Measurements from ENCODE around the gene KRTAP12-1. TPM values are rescaled to one million over a fixed set of nuclear protein-coding genes. Genes with fewer than 3 reads are reported as not detected.

KRTAP12-1 gene
- total and polyA plus RNA-seq, 2 experiments from 2014 or later = not detected

- H3K79me2 ChIP-seq = no peaks in the 10 kb centered on the region
- no peaks in the 10 kb centered on the region for H3K36me3 ChIP-seq (replicated peaks; ENCODE audit: insufficient read depth, low read depth)
- no peak for TF ChIP-seq EZH2 (IDR thresholded peaks at IDR 0.05; ENCODE audit: borderline replicate concordance)
- TF ChIP-seq CTCF (IDR thresholded peaks at IDR 0.05; ENCODE audit: poor library complexity) = no peak
- TF ChIP-seq EZH2phosphoT487 (IDR thresholded peaks at IDR 0.05; ENCODE audit: low read depth, severe bottlenecking, unreplicated experiment) = no peak
- H3K4me3 ChIP-seq = no peak overlapping the region
- H3K9me2 ChIP-seq (replicated peaks; ENCODE audit: insufficient read depth) = no peaks in the 10 kb centered on the region
- no peak overlapping the region for H3K27ac ChIP-seq
- no peak overlapping the region for H2AFZ ChIP-seq
- no peak overlapping the region for H3K4me2 ChIP-seq
- no peaks in the 10 kb centered on the region for H3K9me3 ChIP-seq (ENCODE audit: low read depth)
- H3K27me3 ChIP-seq = no peaks in the 10 kb centered on the region
- no peak for DNase-seq (ENCODE audit: low spot score)
- no peaks in the 10 kb centered on the region for H3K4me1 ChIP-seq (ENCODE audit: insufficient read depth)
- no peaks in the 10 kb centered on the region for H4K20me1 ChIP-seq (ENCODE audit: insufficient read depth, poor library complexity, severe bottlenecking)
- 94% methylated on average over 12 of the region's 12 CpGs for WGBS (ENCODE audit: low lambda C conversion rate, missing lambda C conversion rate)
Measured at GRCh38 chr21:44650973-44651675, 30.8 kb downstream of the KRTAP12-1 start.

GRCh38 chr21:44650265-44650972 is 31.5 kb downstream of the KRTAP12-1 start:
- Histone ChIP-seq H3K9me2 (replicated peaks; ENCODE audit: insufficient read depth) (no peaks in the 10 kb centered on the region), H2AFZ (no peak overlapping the region), H3K4me1 (ENCODE audit: insufficient read depth) (no peaks in the 10 kb centered on the region), H3K79me2 (no peaks in the 10 kb centered on the region), H3K9me3 (ENCODE audit: low read depth) (no peaks in the 10 kb centered on the region), H3K4me2 (no peak overlapping the region), H3K27me3 (no peaks in the 10 kb centered on the region), H3K36me3 (replicated peaks; ENCODE audit: insufficient read depth, low read depth) (no peaks in the 10 kb centered on the region), H3K27ac (no peak overlapping the region), H3K4me3 (no peak overlapping the region), H4K20me1 (ENCODE audit: insufficient read depth, poor library complexity, severe bottlenecking) (no peaks in the 10 kb centered on the region)
- TF ChIP-seq EZH2phosphoT487 (IDR thresholded peaks at IDR 0.05; ENCODE audit: low read depth, severe bottlenecking, unreplicated experiment) (no peak), CTCF (IDR thresholded peaks at IDR 0.05; ENCODE audit: poor library complexity) (no peak), EZH2 (IDR thresholded peaks at IDR 0.05; ENCODE audit: borderline replicate concordance) (no peak)
- WGBS (ENCODE audit: low lambda C conversion rate, missing lambda C conversion rate) = 92% methylated on average over 20 of the region's 20 CpGs
- no peak for DNase-seq (ENCODE audit: low spot score)

GRCh38 chr21:44649521-44650100 is 32.4 kb downstream of the KRTAP12-1 start:
- WGBS (ENCODE audit: low lambda C conversion rate, missing lambda C conversion rate) = 91% methylated on average over 18 of the region's 18 CpGs
- Histone ChIP-seq H3K9me3 (ENCODE audit: low read depth) (peaks cover under 1% of the 10 kb centered on the region), H2AFZ (no peak overlapping the region), H4K20me1 (ENCODE audit: insufficient read depth, poor library complexity, severe bottlenecking) (no peaks in the 10 kb centered on the region), H3K36me3 (replicated peaks; ENCODE audit: insufficient read depth, low read depth) (no peaks in the 10 kb centered on the region), H3K9me2 (replicated peaks; ENCODE audit: insufficient read depth) (no peaks in the 10 kb centered on the region), H3K27ac (no peak overlapping the region), H3K79me2 (no peaks in the 10 kb centered on the region), H3K4me2 (no peak overlapping the region), H3K4me3 (no peak overlapping the region), H3K27me3 (no peaks in the 10 kb centered on the region), H3K4me1 (ENCODE audit: insufficient read depth) (no peaks in the 10 kb centered on the region)
- no peak for DNase-seq (ENCODE audit: low spot score)
- TF ChIP-seq CTCF (IDR thresholded peaks at IDR 0.05; ENCODE audit: poor library complexity) (no peak), EZH2phosphoT487 (IDR thresholded peaks at IDR 0.05; ENCODE audit: low read depth, severe bottlenecking, unreplicated experiment) (no peak), EZH2 (IDR thresholded peaks at IDR 0.05; ENCODE audit: borderline replicate concordance) (no peak)
